Activated CD8-positive, alpha-beta memory T cell treated with anti-CD3 and anti-CD28 coated beads, Interleukin-2, amount 50 U/mL, for 4 hours (primary cell): ENCODE measurements around the gene ARHGEF7.

ENCODE experiments used
- DNase-seq: peaks from one replicate; pipeline ENCODE4 v3.0.0-alpha.2; 2020

Gene ARHGEF7

GRCh38 chr13:111259058-111259457, 143.9 kb downstream of the ARHGEF7 start:
- no peak for DNase-seq

GRCh38 chr13:111261326-111261725, 146.2 kb downstream of the ARHGEF7 start:
- DNase-seq: no peak

GRCh38 chr13:111262281-111262680, 147.2 kb downstream of the ARHGEF7 start:
- DNase-seq: no peak

GRCh38 chr13:111262715-111263114, 147.6 kb downstream of the ARHGEF7 start:
- no peak for DNase-seq

GRCh38 chr13:111263566-111263965, 148.5 kb downstream of the ARHGEF7 start:
- no peak for DNase-seq

GRCh38 chr13:111265006-111265700, 150.0 kb downstream of the ARHGEF7 start:
- no peak for DNase-seq

GRCh38 chr13:111265701-111266035, 150.6 kb downstream of the ARHGEF7 start:
- DNase-seq: no peak

GRCh38 chr13:111267205-111267604, 152.1 kb downstream of the ARHGEF7 start:
- DNase-seq: no peak

GRCh38 chr13:111267784-111268183, 152.7 kb downstream of the ARHGEF7 start:
- no peak for DNase-seq

GRCh38 chr13:111269508-111269907, 154.4 kb downstream of the ARHGEF7 start:
- no peak for DNase-seq

GRCh38 chr13:111270126-111270525, 155.0 kb downstream of the ARHGEF7 start:
- no peak for DNase-seq

GRCh38 chr13:111270765-111271698, 155.9 kb downstream of the ARHGEF7 start:
- DNase-seq: no peak

GRCh38 chr13:111272117-111272516, 157.0 kb downstream of the ARHGEF7 start:
- DNase-seq: no peak

- DNase-seq: no peak
Observed at GRCh38 chr13:111275382-111275781, 160.3 kb downstream of the ARHGEF7 start.

GRCh38 chr13:111275995-111276618, 161.0 kb downstream of the ARHGEF7 start:
- DNase-seq: no peak

GRCh38 chr13:111278258-111278657, 163.1 kb downstream of the ARHGEF7 start:
- no peak for DNase-seq

GRCh38 chr13:111278743-111279652, 163.9 kb downstream of the ARHGEF7 start:
- no peak for DNase-seq

GRCh38 chr13:111280226-111280625, 165.1 kb downstream of the ARHGEF7 start:
- DNase-seq: no peak

- DNase-seq: no peak
Observed at GRCh38 chr13:111280681-111281585, 165.8 kb downstream of the ARHGEF7 start.

GRCh38 chr13:111281751-111282311, 166.7 kb downstream of the ARHGEF7 start:
- no peak for DNase-seq

- DNase-seq: no peak
Observed at GRCh38 chr13:111282425-111282824, 167.3 kb downstream of the ARHGEF7 start.
